GM12801 (cell line): Measurements from ENCODE around the gene IL18BP.

Experiments
- TF ChIP-seq, protein P1 (sequence below): IDR thresholded peaks from one replicate; pipeline ENCODE4 v1.5.1; 2011; ENCODE audit warnings: control low read depth; ENCODE audit not compliant: insufficient read length; ENCODE audit errors: extremely low read depth

Gene IL18BP

DNA sequence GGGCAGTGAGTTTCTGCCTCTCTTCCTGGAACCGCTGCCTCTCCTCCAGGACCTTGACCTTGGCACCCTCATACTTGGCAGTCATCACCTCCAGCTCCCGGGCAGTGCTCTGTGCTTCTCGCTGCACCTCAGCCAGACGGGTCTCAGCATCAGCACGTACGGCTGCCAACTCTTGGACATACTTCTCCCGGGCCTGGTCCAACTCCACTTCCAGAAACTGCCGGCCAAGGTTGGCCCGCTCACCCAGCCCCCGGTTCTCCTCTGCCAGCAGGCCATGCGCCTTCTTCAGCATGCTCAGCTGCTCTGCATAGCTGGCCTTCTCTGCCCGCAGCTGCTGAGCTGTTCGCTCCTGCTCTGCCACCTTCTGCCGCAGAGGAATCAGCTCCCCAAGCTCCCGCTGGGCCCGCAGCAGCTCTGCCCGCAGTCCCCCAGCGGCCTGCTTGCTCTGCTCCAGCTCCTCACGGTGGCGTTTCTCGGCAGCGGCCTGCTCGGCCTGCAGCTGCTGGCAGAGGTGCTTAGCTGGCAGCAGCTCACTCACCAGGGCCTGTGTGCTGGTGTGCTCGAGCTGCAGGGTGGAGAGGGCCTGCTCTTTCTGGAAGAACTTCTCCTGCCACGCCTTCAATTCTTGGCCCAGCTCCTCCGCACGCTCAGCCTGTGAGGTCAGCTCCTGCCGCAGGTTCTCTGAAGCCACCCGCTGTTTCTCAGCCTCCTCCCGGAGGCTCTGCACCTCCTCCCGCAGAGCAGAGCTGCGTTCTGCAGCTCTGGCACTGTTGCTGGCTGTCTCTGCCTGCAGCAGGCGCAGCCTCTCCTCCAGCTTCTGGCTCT is 14.4 kb downstream of the IL18BP start:
- TF ChIP-seq, protein P1, sequence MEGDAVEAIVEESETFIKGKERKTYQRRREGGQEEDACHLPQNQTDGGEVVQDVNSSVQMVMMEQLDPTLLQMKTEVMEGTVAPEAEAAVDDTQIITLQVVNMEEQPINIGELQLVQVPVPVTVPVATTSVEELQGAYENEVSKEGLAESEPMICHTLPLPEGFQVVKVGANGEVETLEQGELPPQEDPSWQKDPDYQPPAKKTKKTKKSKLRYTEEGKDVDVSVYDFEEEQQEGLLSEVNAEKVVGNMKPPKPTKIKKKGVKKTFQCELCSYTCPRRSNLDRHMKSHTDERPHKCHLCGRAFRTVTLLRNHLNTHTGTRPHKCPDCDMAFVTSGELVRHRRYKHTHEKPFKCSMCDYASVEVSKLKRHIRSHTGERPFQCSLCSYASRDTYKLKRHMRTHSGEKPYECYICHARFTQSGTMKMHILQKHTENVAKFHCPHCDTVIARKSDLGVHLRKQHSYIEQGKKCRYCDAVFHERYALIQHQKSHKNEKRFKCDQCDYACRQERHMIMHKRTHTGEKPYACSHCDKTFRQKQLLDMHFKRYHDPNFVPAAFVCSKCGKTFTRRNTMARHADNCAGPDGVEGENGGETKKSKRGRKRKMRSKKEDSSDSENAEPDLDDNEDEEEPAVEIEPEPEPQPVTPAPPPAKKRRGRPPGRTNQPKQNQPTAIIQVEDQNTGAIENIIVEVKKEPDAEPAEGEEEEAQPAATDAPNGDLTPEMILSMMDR = no peak

DNA sequence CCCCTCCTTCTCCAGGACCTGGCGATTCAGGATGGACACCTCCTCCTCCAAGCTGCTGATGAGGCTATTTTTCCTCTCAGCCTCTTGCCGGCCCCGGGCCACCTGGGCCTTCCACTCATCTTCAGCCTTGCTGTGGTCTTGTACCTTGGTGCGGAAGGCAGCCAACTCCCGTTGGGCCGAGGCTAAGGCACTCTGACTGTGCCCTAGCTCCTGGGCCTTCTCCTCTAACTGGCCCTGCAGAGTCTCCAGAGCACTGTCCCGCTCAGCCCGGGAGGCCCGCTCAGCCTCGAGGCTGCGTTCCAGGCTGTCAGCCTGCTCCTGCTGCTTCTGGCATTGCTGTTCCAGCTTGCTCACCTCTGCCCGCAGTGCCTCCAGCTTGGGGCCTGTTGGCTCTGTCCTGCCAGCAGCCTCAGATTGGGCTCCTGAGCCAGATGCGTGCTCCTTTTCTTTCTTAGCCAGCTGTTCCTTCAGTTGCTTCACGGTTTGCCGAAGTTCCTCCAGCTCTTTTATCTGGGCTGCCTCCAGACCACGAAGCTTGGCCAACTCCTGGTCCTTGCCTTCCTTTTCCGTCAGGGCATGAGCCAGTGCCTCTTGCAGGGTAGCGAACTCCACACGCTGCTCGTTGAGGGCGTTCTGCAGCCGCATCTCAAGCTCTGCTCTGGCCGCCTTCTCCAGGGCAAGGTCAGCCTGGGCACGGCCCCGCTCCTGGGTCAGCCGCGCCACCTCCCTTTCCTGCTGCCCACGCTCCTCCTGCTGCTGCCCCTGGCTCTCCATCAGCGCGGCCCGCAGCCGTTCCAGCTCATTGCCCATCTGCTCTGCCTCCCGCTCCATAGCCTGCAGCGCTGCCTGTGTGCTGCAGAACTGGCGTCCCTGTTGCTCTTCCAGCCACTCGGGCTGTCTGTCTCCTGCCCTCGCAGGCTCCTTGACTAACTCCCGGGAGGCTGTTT is 15.3 kb downstream of the IL18BP start:
- TF ChIP-seq, protein P1 = no peak

DNA sequence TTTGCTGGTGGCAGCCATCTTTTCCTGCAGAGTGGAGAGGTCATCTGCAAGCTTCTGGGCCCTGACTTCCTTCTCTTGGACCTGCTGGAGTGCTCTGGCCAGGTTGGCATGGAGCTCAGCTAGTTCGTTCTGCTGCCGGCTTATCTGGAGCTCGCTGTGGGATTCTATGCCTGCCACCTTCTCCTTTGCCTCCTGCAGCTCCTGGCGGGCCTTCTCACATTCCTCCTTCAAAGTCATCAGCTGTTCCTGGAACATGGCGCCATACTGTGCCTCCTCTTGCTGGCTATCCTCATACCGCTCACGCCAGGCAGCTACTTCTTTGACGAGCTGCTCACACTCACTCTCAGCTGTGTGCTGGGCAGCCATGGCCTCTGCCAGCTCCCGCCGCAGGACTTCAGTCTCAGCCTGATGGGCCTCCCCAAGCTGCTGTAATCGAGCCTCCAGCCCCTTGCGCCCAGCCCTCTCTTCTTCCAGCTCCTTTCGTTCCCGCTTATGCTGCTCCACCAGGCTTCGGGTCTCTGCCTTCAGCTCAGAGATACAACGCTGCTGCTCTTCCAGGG is 16.1 kb downstream of the IL18BP start:
- TF ChIP-seq, protein P1 = no peak

DNA sequence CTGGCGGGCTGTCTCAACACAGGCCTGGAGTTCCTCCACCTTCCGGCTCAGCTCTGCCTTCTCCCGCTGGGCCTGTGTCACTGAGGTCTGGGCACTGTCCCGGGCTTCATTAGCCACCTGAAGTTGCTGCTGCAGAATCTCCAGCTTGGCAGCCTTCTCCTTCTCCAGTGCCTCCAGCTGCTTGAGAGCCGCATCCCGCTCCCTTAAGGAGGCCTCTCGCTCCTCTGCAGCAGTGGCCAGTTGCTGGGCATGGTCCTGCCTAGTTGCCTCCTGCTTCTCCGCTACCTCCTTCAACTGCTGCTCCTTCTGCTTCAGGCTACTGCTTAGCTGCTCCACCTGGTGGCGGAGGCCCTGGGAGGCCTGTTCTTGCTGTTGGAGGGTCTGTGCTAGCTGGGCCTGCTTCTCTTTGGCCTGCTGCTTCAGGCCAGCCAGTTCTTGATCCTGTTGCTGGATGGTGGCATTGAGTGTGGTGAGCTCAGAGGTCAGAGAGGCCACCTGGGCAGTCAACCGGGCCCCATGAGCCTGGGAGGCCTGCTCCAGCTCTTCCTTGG is 16.9 kb downstream of the IL18BP start:
- TF ChIP-seq, protein P1 = no peak

DNA sequence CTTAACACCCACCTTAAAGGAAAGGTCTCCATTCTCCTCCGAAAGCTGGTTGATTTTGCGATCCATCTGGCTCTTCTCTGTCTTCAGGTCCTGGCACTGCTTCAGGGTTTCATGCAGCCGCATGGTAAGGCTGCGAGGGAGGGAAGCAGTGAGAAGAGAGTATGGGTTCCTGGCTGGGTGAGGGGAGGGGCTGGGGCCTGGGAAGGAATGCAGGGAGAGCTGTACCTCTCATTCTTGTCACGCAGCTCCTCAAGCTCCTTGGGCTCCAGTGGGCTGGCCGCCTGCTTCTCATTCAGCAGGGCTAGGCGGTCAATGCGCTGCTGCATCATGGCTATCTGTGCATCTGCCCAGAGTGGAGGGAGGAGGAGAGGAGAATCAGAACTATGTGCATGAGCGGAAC is 19.5 kb downstream of the IL18BP start:
- TF ChIP-seq, protein P1 = no peak

DNA sequence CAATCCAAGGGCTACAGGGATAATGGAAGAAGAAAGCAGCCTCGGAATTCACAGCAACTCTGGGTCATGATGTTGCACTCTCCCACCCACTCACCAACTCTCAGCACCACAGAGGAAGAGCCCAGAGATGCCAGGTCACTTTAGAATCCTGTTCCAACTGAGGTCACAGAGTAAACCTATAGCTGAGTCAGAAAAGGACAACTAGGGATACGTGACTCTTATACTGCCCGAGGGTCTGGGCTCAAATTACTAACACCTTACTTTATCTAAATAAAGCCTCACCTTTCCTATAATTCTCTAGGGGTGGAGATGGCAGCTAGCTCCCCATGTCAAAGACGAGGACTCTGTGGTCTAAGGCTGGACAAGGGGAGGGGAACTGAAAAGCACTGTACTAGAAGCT is 24.6 kb downstream of the IL18BP start:
- TF ChIP-seq, protein P1 = no peak
